PC-3 (cell line): Measurements from ENCODE around the gene GPRIN1. TPM values are rescaled to one million over a fixed set of nuclear protein-coding genes. Genes with fewer than 3 reads are reported as not detected.

Source experiments
- ATAC-seq: fragments of 200-7000 bp; cut with Tn5 transposase; 2 replicates; pipeline ENCODE4 v1.9.1; 2020; ENCODE audit warnings: mild to moderate bottlenecking, moderate library complexity
- BruUV-seq: library from RNA; stranded (reverse); fragments of 400-500 nt; replicated peaks from 2 replicates; lab custom pipeline; 2021; lab: Mats Ljungman, UMichigan
- CTCF ChIA-PET: fragments of 300-600 bp; sonication (Branson Sonifier 250); formaldehyde crosslinking; loops from one replicate; lab custom pipeline; 2022; ENCODE audit warnings: antibody characterized with exemption; lab: Charles Lee
- POLR2A ChIA-PET: fragments of 300-600 bp; sonication (Branson Sonifier 250); formaldehyde crosslinking; loops from one replicate; lab custom pipeline; 2022; ENCODE audit warnings: antibody characterized with exemption; ENCODE audit not compliant: unreplicated experiment; lab: Charles Lee
- DNase-seq: peaks from one replicate; pipeline ENCODE4 v3.0.0-alpha.2; 2015
- H2AFZ ChIP-seq: fragments of 300-600 bp; sonication (generic); 2 replicates; pipeline ENCODE4 v1.6.0; 2016; ENCODE audit warnings: antibody characterized with exemption, low read length
- H3F3A ChIP-seq: fragments of 300-600 bp; sonication (generic); one replicate; pipeline ENCODE4 v1.6.0; 2017; ENCODE audit warnings: antibody characterized with exemption, low read length, control low read depth, mild to moderate bottlenecking; ENCODE audit not compliant: unreplicated experiment
- H3K27ac ChIP-seq: fragments of 300-600 bp; sonication (generic); 2 replicates; pipeline ENCODE4 v1.5.1; 2016; ENCODE audit warnings: mild to moderate bottlenecking, low read length
- H3K27me3 ChIP-seq: fragments of 300-600 bp; sonication (generic); 2 replicates; pipeline ENCODE4 v1.6.1; 2016; ENCODE audit warnings: low read length, mixed read lengths
- H3K36me3 ChIP-seq: fragments of 300-600 bp; sonication (generic); 2 replicates; pipeline ENCODE4 v1.6.1; 2016; ENCODE audit warnings: low read depth, mixed run types, low read length, mixed read lengths
- H3K4me1 ChIP-seq: fragments of 300-600 bp; sonication (generic); 2 replicates; pipeline ENCODE4 v1.5.1; 2016; ENCODE audit warnings: low read length; ENCODE audit not compliant: insufficient read depth
- H3K4me2 ChIP-seq: fragments of 300-600 bp; sonication (generic); 2 replicates; pipeline ENCODE4 v1.6.0; 2016; ENCODE audit warnings: low read length
- H3K4me3 ChIP-seq: fragments of 300-600 bp; sonication (generic); 2 replicates; pipeline ENCODE4 v1.5.1; 2016; ENCODE audit warnings: mild to moderate bottlenecking, low read length, mixed read lengths
- H3K79me2 ChIP-seq: fragments of 300-600 bp; sonication (generic); 2 replicates; pipeline ENCODE4 v1.6.1; 2017; ENCODE audit warnings: low read length, mixed read lengths
- H3K9ac ChIP-seq: fragments of 300-600 bp; sonication (generic); 2 replicates; pipeline ENCODE4 v1.6.0; 2016; ENCODE audit warnings: mild to moderate bottlenecking, low read length
- H3K9me2 ChIP-seq: fragments of 300-600 bp; sonication (generic); replicated peaks from 2 replicates; pipeline ENCODE4 v1.6.1; 2016; ENCODE audit warnings: mixed run types, low read length, mixed read lengths
- H3K9me3 ChIP-seq: fragments of 300-600 bp; sonication (generic); 2 replicates; pipeline ENCODE4 v1.6.1; 2016; ENCODE audit warnings: low read length, mixed read lengths
- H4K20me1 ChIP-seq: fragments of 300-600 bp; sonication (generic); 2 replicates; pipeline ENCODE4 v1.6.1; 2016; ENCODE audit warnings: low read length, mixed read lengths
- CTCF ChIP-seq: fragments of 300-600 bp; sonication (generic); conservative IDR thresholded peaks from 2 replicates; pipeline ENCODE4 v1.5.1; 2017; ENCODE audit warnings: antibody characterized with exemption, low read depth, mild to moderate bottlenecking, low read length
- EZH2 ChIP-seq: fragments of 300-600 bp; sonication (generic); IDR thresholded peaks from one replicate; pipeline ENCODE4 v1.6.1; 2017; ENCODE audit warnings: antibody characterized with exemption, mild to moderate bottlenecking, low read length; ENCODE audit not compliant: unreplicated experiment
- EZH2phosphoT487 ChIP-seq: fragments of 300-600 bp; sonication (generic); IDR thresholded peaks from 2 replicates; pipeline ENCODE4 v1.6.1; 2018; ENCODE audit warnings: mild to moderate bottlenecking, antibody characterized with exemption, low read length, borderline replicate concordance
- intact Hi-C: fragments of 100-400 bp; cut with micrococcal nuclease; formaldehyde crosslinking; loops from 2 replicates; pipeline ENCODE4 v1.9.0; 2023
- total RNA-seq: library from RNA; depleted of rRNA; stranded (reverse); fragments of >200 nt; gene quantifications from 2 replicates; pipeline ENCODE4 v1.2.3, GENCODE V29; 2014

The GPRIN1 gene
- total RNA-seq, 1 experiment from 2014 or later: 18.7 TPM

GRCh38 chr5:176652136-176652535 lies 42.2 kb upstream of the GPRIN1 start:
- ChIA-PET POLR2A (no interaction called here), CTCF (no interaction called here)
- DNase-seq (no peak), ATAC-seq (no peak)
- Histone ChIP-seq H3K9me2 (no peaks in the 10 kb centered on the region), H3K27ac (no peak overlapping the region), H3K79me2 (peaks cover 32% of the 10 kb centered on the region), H3K9ac (no peak overlapping the region), H3K36me3 (no peaks in the 10 kb centered on the region; the same call in 1 of the 2 replicates), H3K27me3 (no peaks in the 10 kb centered on the region), H3K4me2 (no peak overlapping the region), H3K4me1 (peaks cover 24% of the 10 kb centered on the region), H3F3A (peaks cover 5% of the 10 kb centered on the region), H3K9me3 (no peaks in the 10 kb centered on the region), H4K20me1 (peaks cover 13% of the 10 kb centered on the region; the same call in 1 of the 2 replicates), H3K4me3 (no peak overlapping the region), H2AFZ (no peak overlapping the region)
- TF ChIP-seq CTCF: no peak
- TF ChIP-seq EZH2: no peak
- no peak for TF ChIP-seq EZH2phosphoT487
- intact Hi-C loops: no loop called here
- no TSS peak for BruUV-seq

- BruUV-seq: no TSS peak
- peaks cover 32% of the 10 kb centered on the region for H3K79me2 ChIP-seq
- no peaks in the 10 kb centered on the region for H3K9me2 ChIP-seq
- H3K36me3 ChIP-seq: no peaks in the 10 kb centered on the region; the same call in 1 of the 2 replicates
- peaks cover 5% of the 10 kb centered on the region for H3F3A ChIP-seq
- DNase-seq (no peak), ATAC-seq (no peak)
- no peak overlapping the region for H2AFZ ChIP-seq
- no peak overlapping the region for H3K27ac ChIP-seq
- CTCF ChIA-PET: no interaction called here
- H3K4me3 ChIP-seq: no peak overlapping the region
- TF ChIP-seq EZH2 (no peak), EZH2phosphoT487 (no peak), CTCF (no peak)
- H4K20me1 ChIP-seq: peaks cover 13% of the 10 kb centered on the region; the same call in 1 of the 2 replicates
- H3K4me2 ChIP-seq: no peak overlapping the region
- H3K4me1 ChIP-seq: peaks cover 28% of the 10 kb centered on the region
- no peaks in the 10 kb centered on the region for H3K9me3 ChIP-seq
- intact Hi-C loops: no loop called here
- no peak overlapping the region for H3K9ac ChIP-seq
- POLR2A ChIA-PET: no interaction called here
- H3K27me3 ChIP-seq: no peaks in the 10 kb centered on the region
These were observed 41.6 kb upstream of the GPRIN1 start for GRCh38 chr5:176651472-176651980.

- no peaks in the 10 kb centered on the region; the same call in 1 of the 2 replicates for H3K36me3 ChIP-seq
- POLR2A ChIA-PET: interaction anchor here (0.7 kb wide), 1 partner anchor 754 kb away, joined by 3 read pairs; no protein-coding TSS in a partner anchor
- CTCF ChIA-PET: no interaction called here
- ATAC-seq: no peak
- peaks cover 32% of the 10 kb centered on the region for H3K79me2 ChIP-seq
- no peak overlapping the region for H3K27ac ChIP-seq
- DNase-seq: no peak
- no peaks in the 10 kb centered on the region for H3K9me2 ChIP-seq
- no peak overlapping the region for H2AFZ ChIP-seq
- no peaks in the 10 kb centered on the region for H3K27me3 ChIP-seq
- intact Hi-C loops: no loop called here
- peaks cover 5% of the 10 kb centered on the region for H3F3A ChIP-seq
- TF ChIP-seq CTCF (no peak), EZH2phosphoT487 (no peak), EZH2 (no peak)
- H3K4me2 ChIP-seq: no peak overlapping the region
- H4K20me1 ChIP-seq: peaks cover 13% of the 10 kb centered on the region; the same call in 1 of the 2 replicates
- no TSS peak for BruUV-seq
- H3K9ac ChIP-seq: no peak overlapping the region
- H3K4me3 ChIP-seq: no peak overlapping the region
- H3K4me1 ChIP-seq: peaks cover 29% of the 10 kb centered on the region
- H3K9me3 ChIP-seq: no peaks in the 10 kb centered on the region
These were observed 40.5 kb upstream of the GPRIN1 start for GRCh38 chr5:176650354-176650884.
